Measurements from ENCODE around the gene MFN2.
A peak's percentile ranks its signal among the peaks of the same experiment; 100 is the strongest.

The MFN2 gene

GRCh38 chr1:12016182-12016581 lies 35.9 kb downstream of the MFN2 start:
- ChIA-PET POLR2A (no interaction called here), CTCF (interaction anchor here (0.5 to 0.9 kb wide), 2 partner anchors 14 to 22 kb away, joined by 3 read pairs; no protein-coding TSS in a partner anchor)
- no peaks in the 10 kb centered on the region for H3K4me1 ChIP-seq (ENCODE audit: control insufficient read depth, insufficient read depth, low read length)
- no peak for TF ChIP-seq ZNF513 (tag by site-specific recombination; IDR thresholded peaks at IDR 0.05)
- no peak for TF ChIP-seq ZSCAN23 (tag by site-specific recombination; IDR thresholded peaks at IDR 0.05)
- TF ChIP-seq SCRT2 (tag by site-specific recombination; IDR thresholded peaks at IDR 0.05) = no peak
- no peak for TF ChIP-seq ATF2 (tag by site-specific recombination; IDR thresholded peaks at IDR 0.05; ENCODE audit: low read depth)
- 0 out of 2 replicates have a peak, but pooled peaks have one; percentile 27 for TF ChIP-seq ZNF600 (tag by site-specific recombination; IDR thresholded peaks at IDR 0.05)
- TF ChIP-seq ZNF529 (tag by site-specific recombination; IDR thresholded peaks at IDR 0.05; ENCODE audit: insufficient replicate concordance) = no peak
- no peak for TF ChIP-seq KLF7 (tag by site-specific recombination; IDR thresholded peaks at IDR 0.05; ENCODE audit: borderline replicate concordance)
- TF ChIP-seq ZNF169 (tag by site-specific recombination; IDR thresholded peaks at IDR 0.05) = no peak
- no peak for TF ChIP-seq ZNF571 (tag by site-specific recombination; IDR thresholded peaks at IDR 0.05)
- no peak for TF ChIP-seq KLF17 (tag by site-specific recombination; IDR thresholded peaks at IDR 0.05)
- 0 out of 2 replicates have a peak, but pooled peaks have one; percentile 54 for TF ChIP-seq ZNF639 (tag by site-specific recombination; IDR thresholded peaks at IDR 0.05)
- TF ChIP-seq ZNF521 (tag by site-specific recombination; IDR thresholded peaks at IDR 0.05) = no peak
- no peak for TF ChIP-seq ZNF792 (tag by site-specific recombination; IDR thresholded peaks at IDR 0.05)
- no peak for TF ChIP-seq ZNF221 (tag by site-specific recombination; IDR thresholded peaks at IDR 0.05; ENCODE audit: borderline replicate concordance)
- no peak for TF ChIP-seq ZNF132 (tag by site-specific recombination; IDR thresholded peaks at IDR 0.05; ENCODE audit: borderline replicate concordance)
- no peak for TF ChIP-seq ZBTB11 (tag by site-specific recombination; conservative IDR thresholded peaks at IDR 0.05; ENCODE audit: low read depth)
- TF ChIP-seq ZFHX2 (tag by site-specific recombination; conservative IDR thresholded peaks at IDR 0.05) = no peak
- TF ChIP-seq MEIS1 (CRISPR knock-in tag; IDR thresholded peaks at IDR 0.05; ENCODE audit: borderline replicate concordance) = no peak
- no peak for TF ChIP-seq ZNF626 (tag by site-specific recombination; IDR thresholded peaks at IDR 0.05)
- TF ChIP-seq ZNF777 (tag by site-specific recombination; IDR thresholded peaks at IDR 0.05; ENCODE audit: borderline replicate concordance) = no peak
- no peak for TF ChIP-seq ZNF560 (tag by site-specific recombination; IDR thresholded peaks at IDR 0.05; ENCODE audit: borderline replicate concordance)
- no peak for TF ChIP-seq ZBTB49 (tag by site-specific recombination; IDR thresholded peaks at IDR 0.05; ENCODE audit: low read depth)
- no peak for TF ChIP-seq ZNF426 (tag by site-specific recombination; IDR thresholded peaks at IDR 0.05)
- TF ChIP-seq ZBTB6 (tag by site-specific recombination; IDR thresholded peaks at IDR 0.05) = 0 out of 2 replicates have a peak, but pooled peaks have one; percentile 21
- no peak for TF ChIP-seq GLI4 (tag by site-specific recombination; IDR thresholded peaks at IDR 0.05)
- TF ChIP-seq ZNF266 (tag by site-specific recombination; IDR thresholded peaks at IDR 0.05; ENCODE audit: low read depth) = no peak

More at GRCh38 chr1:12016182-12016581, 35.9 kb downstream of the MFN2 start:
- Histone ChIP-seq H3K36me3 (ENCODE audit: control insufficient read depth in 2 of 2, insufficient read depth in 1 of 2, low read length in 2 of 2) (peaks cover 0 to 21% of the 10 kb centered on the region in 2 experiments; a peak in 2 of 3 replicates), H3K9me3 (ENCODE audit: control insufficient read depth, insufficient read depth, low read depth, low read length) (no peaks in the 10 kb centered on the region), H3K4me3 (ENCODE audit: low read depth, low read length) (no peak overlapping the region), H3K27ac (ENCODE audit: extremely low read depth, low read depth, low read length) (no peak overlapping the region)
